HepG2 (cell line): ENCODE results near the gene SLC22A23. TPM values are rescaled to one million over a fixed set of nuclear protein-coding genes. Genes with fewer than 3 reads are reported as not detected.
A peak's percentile ranks its signal among the peaks of the same experiment; 100 is the strongest.

Source experiments
- ATAC-seq: fragments of 200-7000 bp; cut with Tn5 transposase; 3 replicates; pipeline ENCODE4 v1.9.1; 2020; ENCODE audit warnings: mild to moderate bottlenecking, moderate library complexity
- BruUV-seq: library from RNA; stranded (reverse); fragments of 400-500 nt; replicated peaks from 2 replicates; lab custom pipeline; 2021; lab: Mats Ljungman, UMichigan
- CTCF ChIA-PET: fragments of 300-600 bp; formaldehyde crosslinking; extraction: SDS; loops from one replicate; lab custom pipeline; 2021; ENCODE audit warnings: low total read pairs, inconsistent platforms, low intra/inter-chr PET ratio; lab: Yijun Ruan, JAX
- POLR2A ChIA-PET: fragments of 350-600 bp; sonication (Branson Sonifier 250); formaldehyde crosslinking; loops from one replicate; lab custom pipeline; 2020; ENCODE audit warnings: antibody characterized with exemption, inconsistent platforms; lab: Yijun Ruan, JAX
- DNase-seq: peaks from one replicate; pipeline ENCODE4 v3.0.0-alpha.2; 2015; ENCODE audit warnings: low spot score
- FAIRE-seq: peaks from 3 replicates; lab custom pipeline; 2011; peaks lifted over from hg19 to GRCh38; lab: Jason Lieb, UNC
- H2AFZ ChIP-seq: one replicate; pipeline ENCODE4 v1.6.1; 2011; ENCODE audit warnings: low read length, inconsistent platforms
- H3K27ac ChIP-seq: fragments of 300-600 bp; 3 replicates; pipeline ENCODE4 v1.8.0; 2011; ENCODE audit warnings: mixed run types, mild to moderate bottlenecking, mixed read lengths, low read length, inconsistent platforms; ENCODE audit not compliant: insufficient read depth; ENCODE audit errors: extremely low read length
- H3K27me3 ChIP-seq, 2 experiments: fragments of 200-600 bp in 1 of 2; 2 replicates in 1 of 2; 3 replicates in 1 of 2; pipeline versions ENCODE4 v1.6.0 to v1.8.0; 2011; ENCODE audit warnings: low read length in 2 of 2, mild to moderate bottlenecking in 2 of 2, moderate library complexity in 2 of 2, inconsistent platforms in 1 of 2; ENCODE audit not compliant: insufficient read depth in 2 of 2, control insufficient read depth in 1 of 2
- H3K36me3 ChIP-seq, 2 experiments: fragments of 200-600 bp in 1 of 2; replicated peaks in 1 of 2; 2 replicates in 1 of 2; 3 replicates in 1 of 2; pipeline versions ENCODE4 v1.5.1 to v1.8.0; 2011; ENCODE audit warnings: low read length in 2 of 2, inconsistent platforms in 1 of 2; ENCODE audit not compliant: insufficient read depth in 2 of 2, control insufficient read depth in 1 of 2
- H3K4me1 ChIP-seq: 2 replicates; pipeline ENCODE4 v1.5.1; 2012; ENCODE audit warnings: low read length, inconsistent platforms; ENCODE audit not compliant: insufficient read depth
- H3K4me2 ChIP-seq: 2 replicates; pipeline ENCODE4 v1.6.0; 2011; ENCODE audit warnings: low read depth, low read length, inconsistent platforms
- H3K4me3 ChIP-seq, 3 experiments: fragments of 200-600 bp in 1 of 3; sonication (generic), shearing (Covaris generic) in 1 of 3; replicated peaks in 1 of 3; 2 replicates each; pipeline ENCODE4 v1.5.1; 2011 to 2016; ENCODE audit warnings: low read length in 3 of 3, inconsistent platforms in 2 of 3, low read depth in 2 of 3, mild to moderate bottlenecking in 2 of 3, control low read depth in 1 of 3, mixed read lengths in 1 of 3; ENCODE audit not compliant: insufficient read depth in 1 of 3
- H3K79me2 ChIP-seq: one replicate; pipeline ENCODE4 v1.6.1; 2011; ENCODE audit warnings: low read length, inconsistent platforms; ENCODE audit not compliant: insufficient read depth
- H3K9ac ChIP-seq: 2 replicates; pipeline ENCODE4 v1.6.0; 2011; ENCODE audit warnings: mild to moderate bottlenecking, low read depth, low read length, inconsistent platforms; ENCODE audit not compliant: insufficient read depth
- H3K9me3 ChIP-seq: 2 replicates; pipeline ENCODE4 v1.5.1; 2012; ENCODE audit warnings: mild to moderate bottlenecking, low read length
- H4K20me1 ChIP-seq: 2 replicates; pipeline ENCODE4 v1.6.0; 2011; ENCODE audit warnings: inconsistent platforms, mild to moderate bottlenecking, low read length, moderate library complexity; ENCODE audit not compliant: insufficient read depth
- HNF1B ChIP-seq: sonication (generic); formaldehyde crosslinking; IDR thresholded peaks from 2 replicates; pipeline ENCODE4 v1.5.1; 2020; ENCODE audit warnings: mild to moderate bottlenecking, moderate library complexity, missing genetic modification reagents
- HNRNPLL ChIP-seq: fragments of 200-400 bp; formaldehyde crosslinking; IDR thresholded peaks from 2 replicates; pipeline ENCODE4 v1.6.1; 2017; ENCODE audit warnings: mild to moderate bottlenecking, low read depth, low read length; ENCODE audit not compliant: poor library complexity, severe bottlenecking
- JDP2 ChIP-seq: sonication (generic); formaldehyde crosslinking; IDR thresholded peaks from 2 replicates; pipeline ENCODE4 v1.8.1; 2022; ENCODE audit warnings: missing genetic modification reagents, borderline replicate concordance
- KDM2A ChIP-seq: sonication (generic); formaldehyde crosslinking; IDR thresholded peaks from 2 replicates; pipeline ENCODE4 v1.4.0; 2020; ENCODE audit warnings: low read depth, missing genetic modification reagents, borderline replicate concordance
- KMT2A ChIP-seq: sonication (generic); formaldehyde crosslinking; IDR thresholded peaks from 2 replicates; pipeline ENCODE4 v1.4.0; 2020; ENCODE audit warnings: missing genetic modification reagents
- MZF1 ChIP-seq: sonication (generic); formaldehyde crosslinking; IDR thresholded peaks from 2 replicates; pipeline ENCODE4 v1.8.1; 2023; ENCODE audit warnings: mild to moderate bottlenecking, missing genetic modification reagents, borderline replicate concordance
- NCOA2 ChIP-seq: sonication (generic); formaldehyde crosslinking; IDR thresholded peaks from 2 replicates; pipeline ENCODE4 v1.8.0; 2022; ENCODE audit warnings: inconsistent platforms
- NFYC ChIP-seq: IDR thresholded peaks from 2 replicates; pipeline ENCODE4 v1.6.1; 2016; ENCODE audit warnings: missing genetic modification reagents, missing compliant biosample characterization
- SALL1 ChIP-seq: sonication (generic); formaldehyde crosslinking; IDR thresholded peaks from 2 replicates; pipeline ENCODE4 v1.8.0; 2022; ENCODE audit warnings: mild to moderate bottlenecking, missing genetic modification reagents
- TBX2 ChIP-seq: sonication (generic); formaldehyde crosslinking; IDR thresholded peaks from 2 replicates; pipeline ENCODE4 v1.5.0; 2020; ENCODE audit warnings: missing genetic modification reagents, mild to moderate bottlenecking, borderline replicate concordance
- TMF1 ChIP-seq: sonication (generic); formaldehyde crosslinking; IDR thresholded peaks from 2 replicates; pipeline ENCODE4 v1.8.1; 2022; ENCODE audit warnings: low read depth, missing genetic modification reagents
- ZBTB7A ChIP-seq: sonication (generic); formaldehyde crosslinking; IDR thresholded peaks from 2 replicates; pipeline ENCODE4 v1.8.0; 2022; ENCODE audit warnings: mild to moderate bottlenecking, missing genetic modification reagents
- ZEB1 ChIP-seq: IDR thresholded peaks from 2 replicates; pipeline ENCODE4 v1.6.1; 2012; ENCODE audit warnings: mild to moderate bottlenecking, low read depth, inconsistent platforms; ENCODE audit not compliant: insufficient replicate concordance
- ZNF280B ChIP-seq: sonication (generic); formaldehyde crosslinking; IDR thresholded peaks from 2 replicates; pipeline ENCODE4 v1.5.0; 2020; ENCODE audit warnings: missing genetic modification reagents, mild to moderate bottlenecking, borderline replicate concordance
- ZNF343 ChIP-seq: sonication (generic); formaldehyde crosslinking; IDR thresholded peaks from 2 replicates; pipeline ENCODE4 v1.4.0; 2020; ENCODE audit warnings: mild to moderate bottlenecking, missing genetic modification reagents
- ZNF746 ChIP-seq: sonication (generic); formaldehyde crosslinking; IDR thresholded peaks from 2 replicates; pipeline ENCODE4 v1.8.0; 2022; ENCODE audit warnings: mild to moderate bottlenecking, missing genetic modification reagents
- ZNF768 ChIP-seq: sonication (generic); formaldehyde crosslinking; IDR thresholded peaks from 2 replicates; pipeline ENCODE4 v1.4.0; 2020; ENCODE audit warnings: missing genetic modification reagents
- ZNF891 ChIP-seq: sonication (generic); formaldehyde crosslinking; IDR thresholded peaks from 2 replicates; pipeline ENCODE4 v1.5.0; 2020; ENCODE audit warnings: mild to moderate bottlenecking, missing genetic modification reagents
- WGBS: methylation state at CpG from one replicate; pipeline ENCODE4 v1.1.6; 2017; ENCODE audit warnings: low lambda C conversion rate; 5-methylcytosine and 5-hydroxymethylcytosine counted together
- in situ Hi-C: cut with HindIII; loops from 2 replicates; pipeline ENCODE4 v1.10.0; 2017; ENCODE audit warnings: low pct_unique_long_range_greater_than_20kb; ENCODE audit not compliant: extremely low pct_ligation_motif_present
- intact Hi-C: fragments of 100-400 bp; cut with micrococcal nuclease; formaldehyde crosslinking; loops from one replicate; pipeline ENCODE4 v1.10.0; 2022; ENCODE audit not compliant: unreplicated experiment
- polyA plus RNA-seq, 8 experiments: library from polyadenylated mRNA; depleted of rRNA in 3 of 8; stranded (reverse) in 7 of 8; unstranded in 1 of 8; fragments of >200 nt; fragmentation: Illumina TruSeq in 4 of 8; extraction: Trizol in 4 of 8; gene quantifications; 2 replicates each; pipeline versions ENCODE4 v1.2.1 to v1.2.3, GENCODE V29; 2011 to 2016; ENCODE audit warnings: low read depth in 4 of 8, missing spikeins in 1 of 8, mixed read lengths in 1 of 8; ENCODE audit not compliant: insufficient read depth in 1 of 8
- total RNA-seq, 5 experiments: library from RNA; depleted of rRNA; stranded (reverse); fragments of >200 nt; fragmentation: Illumina TruSeq; extraction: Trizol; gene quantifications; 2 replicates each; pipeline ENCODE4 v1.2.3, GENCODE V29; 2016; ENCODE audit warnings: low read depth in 1 of 5
- TF ChIP-seq, protein P1 (sequence below): sonication (generic); formaldehyde crosslinking; IDR thresholded peaks from 2 replicates; pipeline ENCODE4 v1.9.0; 2022; ENCODE audit warnings: missing genetic modification reagents, mild to moderate bottlenecking, borderline replicate concordance

Gene SLC22A23
- total and polyA plus RNA-seq, 2 of the 13 experiments (the other 11 are each of a cell fraction or from before 2014, with no cell fraction given): 11.8 to 17.5 TPM

DNA sequence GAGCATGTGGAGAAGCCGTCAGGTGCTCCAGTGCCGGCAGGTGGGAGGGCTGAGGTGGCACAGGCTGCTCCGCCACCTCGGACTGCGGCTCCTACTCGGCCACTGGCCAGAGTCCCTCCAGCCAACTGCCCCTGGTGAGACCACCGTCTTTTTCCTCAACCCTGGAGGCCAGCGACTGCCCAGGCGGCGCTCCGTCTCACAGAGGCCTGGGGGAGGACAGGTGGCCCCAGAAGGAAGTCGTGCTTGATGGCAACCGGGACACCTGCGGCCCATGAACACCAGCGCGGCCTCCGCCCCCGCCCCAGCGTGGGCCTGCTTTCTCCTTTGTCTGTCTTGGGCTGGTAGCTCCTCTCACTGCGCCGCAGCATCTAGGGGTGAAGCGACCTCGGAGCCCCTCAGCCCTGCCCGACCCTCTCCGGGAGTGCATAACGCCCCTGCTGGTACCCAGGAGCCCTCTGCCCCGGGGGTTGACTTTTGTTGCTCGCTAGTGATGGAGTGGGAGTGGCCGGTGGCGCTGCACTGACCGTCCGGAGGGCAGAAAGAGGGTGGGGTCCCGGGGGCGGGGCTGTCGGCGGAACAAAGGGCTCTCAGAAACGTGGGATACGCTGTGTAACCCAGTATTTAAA, 228.7 kb downstream of the SLC22A23 start:
- Histone ChIP-seq H3K4me1 (peaks cover 55% of the 10 kb centered on the region), H3K27ac (no peak overlapping the region), H3K9me3 (no peaks in the 10 kb centered on the region), H3K9ac (no peak overlapping the region), H3K79me2 (no peaks in the 10 kb centered on the region), H3K36me3 (no peaks in the 10 kb centered on the region), H2AFZ (no peak overlapping the region), H3K4me2 (peak overlapping the region; percentile 87), H3K4me3 (peak overlapping the region; percentile 40 to 79 (median 60); a peak in 5 of 6 replicates), H3K27me3 (peaks cover 27 to 73% of the 10 kb centered on the region in 2 experiments), H4K20me1 (peaks cover 6% of the 10 kb centered on the region; the same call in 1 of the 2 replicates)
- no TSS peak for BruUV-seq
- in situ Hi-C loops (no loop called here), intact Hi-C loops (no loop called here)
- FAIRE-seq (no peak), DNase-seq (no peak), ATAC-seq (peak; percentile 13)
- 0% methylated on average over 1 of the region's 38 CpGs for WGBS
- ChIA-PET CTCF (no interaction called here), POLR2A (no interaction called here)
- TF ChIP-seq HNF1B (CRISPR knock-in tag): no peak
- peak; percentile 56; the same call in 1 of the 2 replicates for TF ChIP-seq ZNF746 (CRISPR knock-in tag)
- peak; percentile 3; the same call in 1 of the 2 replicates for TF ChIP-seq KMT2A (CRISPR knock-in tag)
- TF ChIP-seq ZNF768 (CRISPR knock-in tag): 0 out of 2 replicates have a peak, but pooled peaks have one; percentile 32
- TF ChIP-seq ZNF343: no peak
- 0 out of 2 replicates have a peak, but pooled peaks have one; percentile 11 for TF ChIP-seq TMF1 (CRISPR knock-in tag)
- TF ChIP-seq KDM2A (CRISPR knock-in tag): 0 out of 2 replicates have a peak, but pooled peaks have one; percentile 4
- peak; percentile 63; the same call in 1 of the 2 replicates for TF ChIP-seq ZNF891 (CRISPR knock-in tag)
- TF ChIP-seq MZF1 (CRISPR knock-in tag): no peak
- TF ChIP-seq ZEB1: peak; percentile 25
- peak; percentile 18; the same call in 1 of the 2 replicates for TF ChIP-seq ZBTB7A
- no peak for TF ChIP-seq JDP2 (CRISPR knock-in tag)
- TF ChIP-seq NCOA2 (CRISPR knock-in tag): 0 out of 2 replicates have a peak, but pooled peaks have one; percentile 12
- TF ChIP-seq SALL1 (CRISPR knock-in tag): peak; percentile 25; the same call in 1 of the 2 replicates
- TF ChIP-seq TBX2 (CRISPR knock-in tag): 0 out of 2 replicates have a peak, but pooled peaks have one; percentile 29
- 0 out of 2 replicates have a peak, but pooled peaks have one; percentile 8 for TF ChIP-seq NFYC
- peak; percentile 50; the same call in 1 of the 2 replicates for TF ChIP-seq ZNF280B (CRISPR knock-in tag)
- peak; percentile 21 for TF ChIP-seq HNRNPLL
- TF ChIP-seq, protein P1, sequence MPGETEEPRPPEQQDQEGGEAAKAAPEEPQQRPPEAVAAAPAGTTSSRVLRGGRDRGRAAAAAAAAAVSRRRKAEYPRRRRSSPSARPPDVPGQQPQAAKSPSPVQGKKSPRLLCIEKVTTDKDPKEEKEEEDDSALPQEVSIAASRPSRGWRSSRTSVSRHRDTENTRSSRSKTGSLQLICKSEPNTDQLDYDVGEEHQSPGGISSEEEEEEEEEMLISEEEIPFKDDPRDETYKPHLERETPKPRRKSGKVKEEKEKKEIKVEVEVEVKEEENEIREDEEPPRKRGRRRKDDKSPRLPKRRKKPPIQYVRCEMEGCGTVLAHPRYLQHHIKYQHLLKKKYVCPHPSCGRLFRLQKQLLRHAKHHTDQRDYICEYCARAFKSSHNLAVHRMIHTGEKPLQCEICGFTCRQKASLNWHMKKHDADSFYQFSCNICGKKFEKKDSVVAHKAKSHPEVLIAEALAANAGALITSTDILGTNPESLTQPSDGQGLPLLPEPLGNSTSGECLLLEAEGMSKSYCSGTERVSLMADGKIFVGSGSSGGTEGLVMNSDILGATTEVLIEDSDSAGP: 0 out of 2 replicates have a peak, but pooled peaks have one; percentile 7
